ENCODE measurements around the gene PTPRJ. TPM values are rescaled to one million over a fixed set of nuclear protein-coding genes. Genes with fewer than 3 reads are reported as not detected.

PTPRJ gene
- total RNA-seq, 1 donor from 2014 or later = 5.9 TPM

DNA sequence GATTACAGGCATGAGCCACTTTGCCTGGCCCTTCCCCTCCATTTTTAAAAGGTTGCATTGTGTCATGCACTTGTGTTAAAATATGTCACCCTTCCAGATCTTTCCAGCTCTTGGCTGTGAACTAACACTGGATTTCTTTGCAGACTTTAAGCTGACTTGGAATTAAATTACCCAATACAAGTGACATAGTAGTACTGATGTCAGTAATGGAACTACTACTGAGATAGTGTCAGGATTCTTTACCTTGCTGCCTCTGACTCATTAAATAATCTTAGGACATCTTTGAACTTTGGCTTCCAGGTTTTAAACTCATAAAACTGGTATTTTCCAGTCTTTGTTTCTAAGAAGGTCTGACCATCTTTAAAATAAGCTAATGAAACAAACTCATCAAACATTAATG, 184.5 kb downstream of the PTPRJ start:
- H3K9me3 ChIP-seq = no peaks in the 10 kb centered on the region
- H3K4me1 ChIP-seq = peaks cover 0 to 3% of the 10 kb centered on the region in 2 donors
- H3K36me3 ChIP-seq = peaks cover 3% of the 10 kb centered on the region in 2 donors
- H3K27ac ChIP-seq = no peak overlapping the region
- no peak overlapping the region for H3K4me3 ChIP-seq
- intact Hi-C loops (cut with DNase I) = no loop called here
- TF ChIP-seq CTCF (IDR thresholded peaks at IDR 0.05) = no peak
- no peaks in the 10 kb centered on the region for H3K27me3 ChIP-seq
- no peak for DNase-seq (ENCODE audit: low spot score in 2 of 2)

- intact Hi-C loops (cut with DNase I) = no loop called here
- H3K27ac ChIP-seq = no peak overlapping the region
These were observed 185.1 kb downstream of the PTPRJ start for GRCh38 chr11:48165426-48165825.

DNA sequence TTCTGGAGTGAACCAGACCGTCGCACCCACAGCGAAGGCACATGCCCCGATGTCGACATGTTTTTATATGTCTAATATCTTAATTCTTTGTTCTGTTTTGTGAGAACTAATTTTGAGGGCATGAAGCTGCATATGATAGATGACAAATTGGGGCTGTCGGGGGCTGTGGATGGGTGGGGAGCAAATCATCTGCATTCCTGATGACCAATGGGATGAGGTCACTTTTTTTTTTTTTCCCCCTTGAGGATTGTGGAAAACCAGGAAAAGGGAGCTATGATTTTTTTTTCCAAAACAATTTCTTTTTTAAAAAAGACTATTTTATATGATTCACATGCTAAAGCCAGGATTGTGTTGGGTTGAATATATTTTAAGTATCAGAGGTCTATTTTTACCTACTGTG, 187.0 kb downstream of the PTPRJ start:
- intact Hi-C loops (cut with DNase I) = no loop called here
- Histone ChIP-seq H3K4me3 (no peak overlapping the region), H3K36me3 (peaks cover 3% of the 10 kb centered on the region in 2 donors), H3K27me3 (no peaks in the 10 kb centered on the region), H3K27ac (no peak overlapping the region), H3K9me3 (no peaks in the 10 kb centered on the region), H3K4me1 (peaks cover 0 to 19% of the 10 kb centered on the region in 2 donors)
- no peak for TF ChIP-seq CTCF (IDR thresholded peaks at IDR 0.05)
- DNase-seq (ENCODE audit: low spot score in 2 of 2) = no peak

More at GRCh38 chr11:48165426-48165825, 185.1 kb downstream of the PTPRJ start:
- H3K9me3 ChIP-seq = no peaks in the 10 kb centered on the region
- no peak for TF ChIP-seq CTCF (IDR thresholded peaks at IDR 0.05)
- no peaks in the 10 kb centered on the region for H3K27me3 ChIP-seq
- no peak overlapping the region for H3K4me3 ChIP-seq
- peaks cover 0 to 9% of the 10 kb centered on the region in 2 donors for H3K4me1 ChIP-seq
- peaks cover 3% of the 10 kb centered on the region in 2 donors for H3K36me3 ChIP-seq
- DNase-seq (ENCODE audit: low spot score in 2 of 2) = no peak

GRCh38 chr11:48168815-48169214, 188.5 kb downstream of the PTPRJ start:
- Histone ChIP-seq H3K9me3 (no peaks in the 10 kb centered on the region), H3K4me1 (peaks cover 0 to 22% of the 10 kb centered on the region in 2 donors), H3K4me3 (no peak overlapping the region), H3K27me3 (no peaks in the 10 kb centered on the region), H3K27ac (no peak overlapping the region), H3K36me3 (peaks cover 1 to 3% of the 10 kb centered on the region in 2 donors)
- intact Hi-C loops (cut with DNase I) = no loop called here
- DNase-seq (ENCODE audit: low spot score in 2 of 2) = no peak
- no peak for TF ChIP-seq CTCF (IDR thresholded peaks at IDR 0.05)

GRCh38 chr11:48169259-48169658, 188.9 kb downstream of the PTPRJ start:
- H3K4me3 ChIP-seq = no peak overlapping the region
- no peaks in the 10 kb centered on the region for H3K9me3 ChIP-seq
- no peaks in the 10 kb centered on the region for H3K27me3 ChIP-seq
- no peak for TF ChIP-seq CTCF (IDR thresholded peaks at IDR 0.05)
- peaks cover 0 to 22% of the 10 kb centered on the region in 2 donors for H3K4me1 ChIP-seq
- H3K36me3 ChIP-seq = peaks cover 0 to 3% of the 10 kb centered on the region in 2 donors
- intact Hi-C loops (cut with DNase I) = no loop called here
- DNase-seq (ENCODE audit: low spot score in 2 of 2) = no peak
- no peak overlapping the region for H3K27ac ChIP-seq

GRCh38 chr11:48169717-48170116, 189.4 kb downstream of the PTPRJ start:
- TF ChIP-seq CTCF (IDR thresholded peaks at IDR 0.05) = no peak
- no peaks in the 10 kb centered on the region for H3K27me3 ChIP-seq
- peaks cover 0 to 3% of the 10 kb centered on the region in 2 donors for H3K36me3 ChIP-seq
- H3K9me3 ChIP-seq = no peaks in the 10 kb centered on the region
- no peak for DNase-seq (ENCODE audit: low spot score in 2 of 2)
- intact Hi-C loops (cut with DNase I) = no loop called here
- peaks cover 0 to 22% of the 10 kb centered on the region in 2 donors for H3K4me1 ChIP-seq
- no peak overlapping the region for H3K27ac ChIP-seq
- H3K4me3 ChIP-seq = no peak overlapping the region

All from ascending aorta (tissue), 2 donors.